Vagina (tissue), 2 donors: Measurements from ENCODE around the gene GSTK1. TPM values are rescaled to one million over a fixed set of nuclear protein-coding genes. Genes with fewer than 3 reads are reported as not detected.

Source experiments
- DNase-seq, 2 donors: peaks; one replicate each; pipeline ENCODE4 v3.0.0-alpha.2; 2017; ENCODE audit errors: extremely low spot score in 2 of 2
- H3K27ac ChIP-seq: fragments of 200-600 bp; sonication (generic); one replicate; pipeline ENCODE4 v1.5.1; 2019
- H3K27me3 ChIP-seq: fragments of 200-600 bp; sonication (generic); one replicate; pipeline ENCODE4 v1.5.1; 2019
- H3K36me3 ChIP-seq, 2 donors: fragments of 200-600 bp; sonication (generic); one replicate each; pipeline ENCODE4 v1.5.1; 2017 to 2019
- H3K4me1 ChIP-seq: fragments of 200-600 bp; sonication (generic); one replicate; pipeline ENCODE4 v1.5.1; 2019
- H3K4me3 ChIP-seq, 2 donors: fragments of 200-600 bp; sonication (generic); 1 replicate in 1 of 2; 2 replicates in 1 of 2; pipeline ENCODE4 v1.5.1; 2016 to 2019
- H3K9me3 ChIP-seq: fragments of 200-600 bp; sonication (generic); one replicate; pipeline ENCODE4 v1.5.1; 2019
- CTCF ChIP-seq, 3 experiments: fragments of 450-650 bp in 2 of 3; fragments of 200-600 bp in 1 of 3; sonication (generic) in 1 of 3; IDR thresholded peaks; one replicate each; pipeline ENCODE4 v1.5.1; 2017 to 2019; ENCODE audit warnings: antibody characterized with exemption in 3 of 3, mild to moderate bottlenecking in 2 of 3, moderate library complexity in 2 of 3
- POLR2A ChIP-seq, 2 donors: fragments of 450-650 bp; IDR thresholded peaks; one replicate each; pipeline ENCODE4 v1.6.1; 2017; ENCODE audit warnings: antibody characterized with exemption in 2 of 2, mild to moderate bottlenecking in 2 of 2, moderate library complexity in 2 of 2
- POLR2AphosphoS5 ChIP-seq, 2 donors: sonication (generic); formaldehyde crosslinking; IDR thresholded peaks; one replicate each; pipeline ENCODE4 v1.9.0; 2017; ENCODE audit warnings: antibody characterized with exemption in 2 of 2, mild to moderate bottlenecking in 2 of 2, low read depth in 1 of 2; ENCODE audit not compliant: insufficient read depth in 1 of 2
- intact Hi-C: fragments of 100-400 bp; cut with DNase I; formaldehyde crosslinking; loops from one replicate; pipeline ENCODE4 v1.15.1; 2023
- total RNA-seq: library from RNA; depleted of rRNA; stranded (reverse); fragments of >200 nt; gene quantifications from one replicate; pipeline ENCODE4 v1.2.3, GENCODE V29; 2016

GSTK1 gene
- total RNA-seq, 1 donor from 2014 or later, result 127 TPM

- DNase-seq, result no peak
- Histone ChIP-seq H3K36me3 (no peaks in the 10 kb centered on the region), H3K27ac (no peak overlapping the region), H3K27me3 (no peaks in the 10 kb centered on the region), H3K4me1 (peaks cover 13% of the 10 kb centered on the region), H3K4me3 (no peak overlapping the region), H3K9me3 (no peaks in the 10 kb centered on the region)
- intact Hi-C loops, result no loop called here
- no peak for TF ChIP-seq CTCF (IDR thresholded peaks at IDR 0.05)
- no peak for TF ChIP-seq POLR2AphosphoS5 (IDR thresholded peaks at IDR 0.05; ENCODE audit: insufficient read depth in 1 of 2, low read depth in 1 of 2)
- TF ChIP-seq POLR2A (IDR thresholded peaks at IDR 0.05), result no peak
Observed at GRCh38 chr7:143283381-143283780, 20.1 kb downstream of the GSTK1 start.

DNA sequence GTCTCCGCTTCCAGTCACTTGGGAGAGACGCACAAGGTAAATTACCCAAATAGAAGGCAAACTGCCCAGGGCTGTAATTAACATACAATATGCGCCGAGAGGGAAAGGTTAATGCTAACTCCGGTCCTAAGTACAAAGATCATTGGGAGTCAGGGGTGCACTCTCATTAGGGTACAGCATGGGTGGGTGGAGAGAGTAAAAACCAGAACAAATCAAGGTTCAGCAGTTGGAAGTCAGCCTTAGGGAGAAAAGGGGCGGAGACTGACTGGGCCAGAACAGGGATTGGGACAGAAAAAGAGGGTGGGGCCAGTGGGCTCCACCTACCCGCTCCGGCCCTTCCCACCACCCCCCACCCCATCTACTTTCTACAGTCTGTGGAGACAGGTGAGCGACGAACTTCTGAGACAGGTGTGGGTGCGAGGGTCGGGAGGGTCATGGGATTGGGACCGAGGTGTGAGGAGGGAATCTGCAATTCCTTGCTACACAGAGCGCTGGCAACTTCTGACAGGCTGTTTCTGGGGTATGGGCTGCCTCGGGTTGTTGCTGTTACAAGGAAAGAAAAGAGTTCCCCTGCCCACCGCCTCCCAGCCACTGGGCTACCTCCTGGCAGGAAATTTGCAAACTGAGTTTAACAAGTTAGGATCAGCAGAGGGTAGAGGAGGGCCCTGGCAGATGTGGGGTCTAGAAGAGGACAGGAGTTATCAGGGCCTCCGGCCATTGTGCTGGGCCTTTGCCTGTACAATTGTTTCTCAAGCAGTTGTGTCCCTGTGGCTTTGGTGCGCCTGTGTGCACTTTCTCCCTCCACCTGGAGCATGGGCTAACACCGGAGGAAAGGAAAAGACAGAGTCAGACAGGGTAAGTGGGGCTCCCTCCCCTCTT is 21.6 kb downstream of the GSTK1 start, which contains the start of gene TMEM139:
TMEM139 (plus strand) TSS at position 368 of the 879 bp plus-strand sequence. CDS start 1,000 bp downstream, outside the sequence.
- H3K27me3 ChIP-seq, result no peaks in the 10 kb centered on the region
- peaks cover 17% of the 10 kb centered on the region for H3K4me1 ChIP-seq
- intact Hi-C loops, result loop anchor here (5.0 kb wide), 1 partner anchor 97 kb away; the partner anchor contains the start of gene ZYX
- H3K4me3 ChIP-seq, result no peak within 1 kb of the TSS
- H3K27ac ChIP-seq, result no peak within 1 kb of the TSS
- TF ChIP-seq POLR2A (IDR thresholded peaks at IDR 0.05), result no peak
- TF ChIP-seq CTCF (IDR thresholded peaks at IDR 0.05), result no peak
- TF ChIP-seq POLR2AphosphoS5 (IDR thresholded peaks at IDR 0.05; ENCODE audit: insufficient read depth in 1 of 2, low read depth in 1 of 2), result no peak
- no peaks in the 10 kb centered on the region for H3K36me3 ChIP-seq
- no peaks in the 10 kb centered on the region for H3K9me3 ChIP-seq
- DNase-seq, result no peak

GRCh38 chr7:143285470-143285778 is 22.2 kb downstream of the GSTK1 start:
- H3K4me1 ChIP-seq, result peaks cover 23% of the 10 kb centered on the region
- H3K36me3 ChIP-seq, result no peaks in the 10 kb centered on the region
- H3K9me3 ChIP-seq, result no peaks in the 10 kb centered on the region
- TF ChIP-seq POLR2A (IDR thresholded peaks at IDR 0.05) (no peak), POLR2AphosphoS5 (IDR thresholded peaks at IDR 0.05; ENCODE audit: insufficient read depth in 1 of 2, low read depth in 1 of 2) (no peak), CTCF (IDR thresholded peaks at IDR 0.05) (no peak)
- no peaks in the 10 kb centered on the region for H3K27me3 ChIP-seq
- intact Hi-C loops, result loop anchor here (5.0 kb wide), 1 partner anchor 97 kb away; the partner anchor contains the start of gene ZYX
- H3K27ac ChIP-seq, result no peak overlapping the region
- no peak for DNase-seq
- H3K4me3 ChIP-seq, result no peak overlapping the region

- no peak overlapping the region for H3K27ac ChIP-seq
- no peaks in the 10 kb centered on the region for H3K36me3 ChIP-seq
- peaks cover 28% of the 10 kb centered on the region for H3K4me1 ChIP-seq
- intact Hi-C loops, result loop anchor here (5.0 kb wide), 1 partner anchor 96 kb away; the partner anchor contains the start of gene ZYX
- H3K4me3 ChIP-seq, result no peak overlapping the region
- no peaks in the 10 kb centered on the region for H3K27me3 ChIP-seq
- no peak for DNase-seq
- no peak for TF ChIP-seq POLR2A (IDR thresholded peaks at IDR 0.05)
- TF ChIP-seq CTCF (IDR thresholded peaks at IDR 0.05), result no peak
- no peaks in the 10 kb centered on the region for H3K9me3 ChIP-seq
Observed at GRCh38 chr7:143285806-143286521, 22.7 kb downstream of the GSTK1 start.
